ENCODE measurements around the gene DDHD1. TPM values are rescaled to one million over a fixed set of nuclear protein-coding genes. Genes with fewer than 3 reads are reported as not detected.

Gene DDHD1
- total RNA-seq, 3 donors from 2014 or later (not counting 1 experiment from before 2014, with no cell fraction given): 76.6 to 82.3 (median 80.9) TPM

DNA sequence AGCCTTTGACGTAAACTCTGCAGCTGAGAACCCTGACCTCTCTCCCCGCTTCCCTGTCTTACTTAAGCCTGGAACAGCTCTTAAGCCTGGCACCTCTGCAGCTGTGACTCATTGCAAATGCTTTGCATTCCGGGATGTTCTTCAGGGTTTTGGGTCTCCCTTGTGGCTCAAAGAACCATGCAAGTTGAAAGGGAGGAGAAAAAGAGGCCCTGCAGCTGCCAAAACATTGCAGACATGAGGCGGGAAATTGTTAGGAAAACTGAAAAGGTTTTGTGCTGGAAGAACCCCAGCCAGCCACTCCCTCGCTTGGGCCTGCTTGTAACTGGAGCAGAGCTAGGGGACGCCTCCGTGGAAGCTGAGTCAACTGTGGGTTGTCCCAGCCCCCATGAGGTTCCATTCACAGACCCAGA is 142.1 kb downstream of the DDHD1 start:
- ATAC-seq (no peak), DNase-seq (no peak)
- H3K4me1 ChIP-seq (ENCODE audit: control insufficient read depth, insufficient read depth, low read length): no peaks in the 10 kb centered on the region
- H3K27ac Mint-ChIP-seq: no peak overlapping the region
- H3K27me3 Mint-ChIP-seq (ENCODE audit: low read depth in 2 of 2): peaks cover 10 to 11% of the 10 kb centered on the region in 2 donors
- no peaks in the 10 kb centered on the region for H3K4me1 Mint-ChIP-seq
- H3K27ac ChIP-seq (ENCODE audit: low read length): no peak overlapping the region
- H3K4me3 Mint-ChIP-seq: no peak overlapping the region
- H3K9me3 ChIP-seq (ENCODE audit: control insufficient read depth, insufficient read depth, low read length): no peaks in the 10 kb centered on the region
- H3K9me3 Mint-ChIP-seq: no peaks in the 10 kb centered on the region
- 91% methylated on average over 7 of the region's 7 CpGs for WGBS (ENCODE audit: insufficient coverage)
- H3K36me3 ChIP-seq (ENCODE audit: control insufficient read depth, insufficient read depth, low read length): no peaks in the 10 kb centered on the region
- H3K36me3 Mint-ChIP-seq: peaks cover 6% of the 10 kb centered on the region
- TF ChIP-seq, protein P1, sequence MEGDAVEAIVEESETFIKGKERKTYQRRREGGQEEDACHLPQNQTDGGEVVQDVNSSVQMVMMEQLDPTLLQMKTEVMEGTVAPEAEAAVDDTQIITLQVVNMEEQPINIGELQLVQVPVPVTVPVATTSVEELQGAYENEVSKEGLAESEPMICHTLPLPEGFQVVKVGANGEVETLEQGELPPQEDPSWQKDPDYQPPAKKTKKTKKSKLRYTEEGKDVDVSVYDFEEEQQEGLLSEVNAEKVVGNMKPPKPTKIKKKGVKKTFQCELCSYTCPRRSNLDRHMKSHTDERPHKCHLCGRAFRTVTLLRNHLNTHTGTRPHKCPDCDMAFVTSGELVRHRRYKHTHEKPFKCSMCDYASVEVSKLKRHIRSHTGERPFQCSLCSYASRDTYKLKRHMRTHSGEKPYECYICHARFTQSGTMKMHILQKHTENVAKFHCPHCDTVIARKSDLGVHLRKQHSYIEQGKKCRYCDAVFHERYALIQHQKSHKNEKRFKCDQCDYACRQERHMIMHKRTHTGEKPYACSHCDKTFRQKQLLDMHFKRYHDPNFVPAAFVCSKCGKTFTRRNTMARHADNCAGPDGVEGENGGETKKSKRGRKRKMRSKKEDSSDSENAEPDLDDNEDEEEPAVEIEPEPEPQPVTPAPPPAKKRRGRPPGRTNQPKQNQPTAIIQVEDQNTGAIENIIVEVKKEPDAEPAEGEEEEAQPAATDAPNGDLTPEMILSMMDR (IDR thresholded peaks at IDR 0.05): no peak
- no peaks in the 10 kb centered on the region for H3K27me3 ChIP-seq (ENCODE audit: control insufficient read depth, insufficient read depth, low read length)
- intact Hi-C loops (cut with micrococcal nuclease): no loop called here
- H3K4me3 ChIP-seq (ENCODE audit: low read length): no peak overlapping the region

DNA sequence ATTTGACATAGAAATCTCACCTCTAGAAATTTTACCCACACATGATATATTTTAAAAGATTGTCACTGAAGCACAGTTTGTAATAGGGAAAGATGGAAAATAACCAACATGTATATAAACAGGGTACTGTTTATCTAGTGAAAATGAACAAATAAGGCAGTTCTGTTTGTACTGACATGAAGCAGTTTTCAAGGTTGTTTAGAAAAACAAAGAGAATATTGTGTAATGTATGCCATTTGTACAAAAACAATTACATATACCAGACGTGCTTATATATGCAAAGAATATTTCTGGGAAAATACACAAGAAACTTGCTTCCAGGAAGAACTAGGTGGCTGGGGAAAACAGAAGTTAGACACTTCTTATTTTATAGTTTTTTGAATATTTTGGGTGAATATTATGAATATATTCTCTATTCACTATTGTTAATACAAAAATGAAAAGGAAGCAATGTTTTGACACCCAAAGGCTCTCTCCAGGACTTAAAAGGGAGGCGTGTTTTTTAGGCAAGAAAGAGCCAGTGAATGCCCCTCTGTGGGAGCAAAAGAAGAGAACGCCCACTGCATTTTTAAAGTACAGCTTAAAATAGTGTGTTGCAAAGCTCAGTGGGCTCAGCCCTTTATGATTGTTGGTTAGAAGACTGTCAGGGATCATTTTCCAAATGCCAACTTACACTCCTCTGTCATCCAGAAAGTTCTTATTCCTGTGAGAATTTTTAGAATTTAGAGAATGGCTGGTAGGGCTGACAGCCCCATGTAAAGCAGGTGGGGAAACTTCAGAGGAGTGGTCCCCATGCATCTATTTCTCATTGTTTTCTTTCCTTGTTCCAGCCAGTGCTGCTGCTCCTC is 142.7 kb downstream of the DDHD1 start:
- Mint-ChIP-seq H3K4me3 (no peak overlapping the region), H3K9me3 (no peaks in the 10 kb centered on the region), H3K4me1 (no peaks in the 10 kb centered on the region), H3K27me3 (ENCODE audit: low read depth in 2 of 2) (peaks cover 10 to 11% of the 10 kb centered on the region in 2 donors), H3K27ac (no peak overlapping the region), H3K36me3 (peaks cover 6% of the 10 kb centered on the region)
- Histone ChIP-seq H3K27ac (ENCODE audit: low read length) (no peak overlapping the region), H3K9me3 (ENCODE audit: control insufficient read depth, insufficient read depth, low read length) (no peaks in the 10 kb centered on the region), H3K36me3 (ENCODE audit: control insufficient read depth, insufficient read depth, low read length) (no peaks in the 10 kb centered on the region), H3K4me3 (ENCODE audit: low read length) (no peak overlapping the region), H3K4me1 (ENCODE audit: control insufficient read depth, insufficient read depth, low read length) (no peaks in the 10 kb centered on the region), H3K27me3 (ENCODE audit: control insufficient read depth, insufficient read depth, low read length) (no peaks in the 10 kb centered on the region)
- ATAC-seq (no peak), DNase-seq (no peak)
- TF ChIP-seq, protein P1 (IDR thresholded peaks at IDR 0.05): no peak
- intact Hi-C loops (cut with micrococcal nuclease): no loop called here
- 96% methylated on average over 2 of the region's 3 CpGs for WGBS (ENCODE audit: insufficient coverage)

DNA sequence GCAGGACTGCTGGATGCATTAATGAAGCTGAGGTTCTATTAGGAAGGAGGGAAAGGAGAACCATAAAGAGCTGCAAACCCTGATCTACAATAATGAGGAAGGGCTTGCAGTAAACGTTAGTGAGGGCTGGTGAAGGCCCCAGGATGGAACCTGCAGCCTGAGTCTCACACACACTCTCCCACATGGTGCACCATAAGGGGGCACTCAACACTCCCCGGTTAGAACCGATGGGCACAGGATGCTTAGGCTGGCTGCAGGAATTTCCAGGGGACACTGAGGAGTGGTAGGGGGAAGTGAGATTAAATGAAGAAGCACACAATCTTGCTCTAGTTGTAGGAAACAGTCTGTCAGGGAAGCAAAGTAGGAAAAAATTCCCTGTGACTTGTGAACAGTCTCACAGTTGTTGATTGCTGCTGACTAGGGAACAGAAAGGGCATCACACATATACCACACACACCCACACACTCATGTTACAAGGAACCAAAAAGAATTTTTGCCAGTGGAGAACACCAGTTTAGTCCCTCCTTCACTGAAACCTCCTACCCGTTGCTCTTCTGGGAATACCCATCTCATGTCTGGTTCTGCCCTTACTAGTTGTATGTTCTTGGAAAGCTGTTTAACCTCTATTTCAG is 146.1 kb downstream of the DDHD1 start:
- Histone ChIP-seq H3K27me3 (ENCODE audit: control insufficient read depth, insufficient read depth, low read length) (no peaks in the 10 kb centered on the region), H3K4me1 (ENCODE audit: control insufficient read depth, insufficient read depth, low read length) (no peaks in the 10 kb centered on the region), H3K9me3 (ENCODE audit: control insufficient read depth, insufficient read depth, low read length) (no peaks in the 10 kb centered on the region), H3K36me3 (ENCODE audit: control insufficient read depth, insufficient read depth, low read length) (no peaks in the 10 kb centered on the region), H3K4me3 (ENCODE audit: low read length) (no peak overlapping the region), H3K27ac (ENCODE audit: low read length) (no peak overlapping the region)
- whole genome bisulfite sequencing (ENCODE audit: insufficient coverage): 67% methylated on average over 4 of the region's 4 CpGs
- intact Hi-C loops (cut with micrococcal nuclease): no loop called here
- H3K4me3 Mint-ChIP-seq: no peak overlapping the region
- H3K27ac Mint-ChIP-seq: no peak overlapping the region
- no peaks in the 10 kb centered on the region for H3K36me3 Mint-ChIP-seq
- H3K9me3 Mint-ChIP-seq: no peaks in the 10 kb centered on the region
- DNase-seq (no peak), ATAC-seq (no peak)
- H3K27me3 Mint-ChIP-seq (ENCODE audit: low read depth in 2 of 2): peaks cover 0 to 3% of the 10 kb centered on the region in 2 donors
- H3K4me1 Mint-ChIP-seq: no peaks in the 10 kb centered on the region
- TF ChIP-seq, protein P1 (IDR thresholded peaks at IDR 0.05): no peak

All from natural killer cell (primary cell).